Gastrocnemius medialis (tissue), 4 donors: ENCODE measurements around the gene HOMER2. TPM values are rescaled to one million over a fixed set of nuclear protein-coding genes. Genes with fewer than 3 reads are reported as not detected.

ENCODE experiments used
- ATAC-seq, 2 donors: fragments of 150-250 bp; one replicate each; pipeline ENCODE4 v1.9.1; 2016
- DNase-seq, 2 donors: peaks; one replicate each; pipeline ENCODE4 v3.0.0-alpha.2; 2019
- H3K27ac ChIP-seq, 4 donors: fragments of 200-600 bp; sonication (generic); 1 replicate in 1 of 4; 2 replicates in 3 of 4; pipeline ENCODE4 v1.5.1; 2016 to 2018; ENCODE audit warnings: mild to moderate bottlenecking in 2 of 4, moderate library complexity in 1 of 4
- H3K27me3 ChIP-seq, 3 donors: fragments of 200-600 bp; sonication (generic) in 2 of 3; 1 replicate in 1 of 3; 2 replicates in 2 of 3; pipeline versions ENCODE4 v1.5.1 to v1.6.0; 2016 to 2019; ENCODE audit warnings: mild to moderate bottlenecking in 1 of 3, moderate library complexity in 1 of 3
- H3K36me3 ChIP-seq, 2 donors: fragments of 200-600 bp; sonication (generic) in 1 of 2; one replicate each; pipeline ENCODE4 v1.5.1; 2017 to 2018
- H3K4me1 ChIP-seq, 2 donors: fragments of 200-600 bp; sonication (generic) in 1 of 2; one replicate each; pipeline ENCODE4 v1.5.1; 2016 to 2017; ENCODE audit warnings: mild to moderate bottlenecking in 2 of 2
- H3K4me3 ChIP-seq, 4 donors: fragments of 200-600 bp; sonication (generic) in 3 of 4; 1 replicate in 1 of 4; 2 replicates in 3 of 4; pipeline ENCODE4 v1.5.1; 2016 to 2019; ENCODE audit warnings: mild to moderate bottlenecking in 2 of 4
- H3K9me3 ChIP-seq, 3 donors: fragments of 200-600 bp; sonication (generic) in 2 of 3; 1 replicate in 1 of 3; 2 replicates in 2 of 3; pipeline ENCODE4 v1.5.1; 2016 to 2019
- CTCF ChIP-seq, 5 experiments: fragments of 450-650 bp in 3 of 5; fragments of 200-600 bp in 2 of 5; sonication (generic) in 2 of 5; IDR thresholded peaks in 4 of 5; conservative IDR thresholded peaks in 1 of 5; 1 replicate in 4 of 5; 2 replicates in 1 of 5; pipeline ENCODE4 v1.5.1; 2016 to 2019; ENCODE audit warnings: antibody characterized with exemption in 5 of 5, mild to moderate bottlenecking in 3 of 5, moderate library complexity in 3 of 5
- POLR2A ChIP-seq, 2 donors: fragments of 450-650 bp; IDR thresholded peaks; one replicate each; pipeline ENCODE4 v1.6.1; 2017; ENCODE audit warnings: antibody characterized with exemption in 2 of 2, mild to moderate bottlenecking in 2 of 2, moderate library complexity in 2 of 2
- in situ Hi-C, 4 donors: fragments of 200-750 bp; cut with MboI; loops; one replicate each; pipeline versions ENCODE4 v1.15.0 to v1.8.0; 2017; ENCODE audit warnings: low sequenced_read_pairs in 4 of 4
- intact Hi-C: fragments of 100-400 bp; cut with DNase I; formaldehyde crosslinking; loops from one replicate; pipeline ENCODE4 v1.15.1; 2023; ENCODE audit warnings: low total_unique reads
- total RNA-seq, 4 donors: library from RNA; depleted of rRNA; stranded (reverse); fragments of >200 nt; gene quantifications; one replicate each; pipeline versions ENCODE4 v1.1.0 to v1.2.3, GENCODE V29; 2016

Gene HOMER2
- total RNA-seq, 4 donors from 2014 or later, result 51.6 to 132 (median 94.5) TPM

GRCh38 chr15:82985688-82986441, 33.3 kb upstream of the HOMER2 start, which contains the start of gene RAMAC:
RAMAC (plus strand) TSS chr15:82986210; CDS start chr15:82989019, 2,809 bp downstream.
- peaks cover 0 to 25% of the 10 kb centered on the region in 2 donors for H3K36me3 ChIP-seq
- no peaks in the 10 kb centered on the region for H3K27me3 ChIP-seq
- peak; percentile 62 to 79 for TF ChIP-seq POLR2A (IDR thresholded peaks at IDR 0.05)
- TF ChIP-seq CTCF (IDR thresholded peaks at IDR 0.05 in 4 of 5, conservative IDR thresholded peaks at IDR 0.05 in 1 of 5), result no peak
- intact Hi-C loops (loop anchor here (1.0 kb wide), 1 partner anchor 137 kb away; no protein-coding TSS in a partner anchor), in situ Hi-C loops (no loop called here)
- no peaks in the 10 kb centered on the region for H3K9me3 ChIP-seq
- H3K27ac ChIP-seq, result peak within 1 kb of the TSS; percentile 81 to 90 (median 84)
- peak; percentile 98 to 99 for ATAC-seq
- peak; percentile 89 to 93 for DNase-seq
- peak within 1 kb of the TSS; percentile 73 to 89 (median 77) for H3K4me3 ChIP-seq
- peaks cover 13 to 19% of the 10 kb centered on the region in 2 donors for H3K4me1 ChIP-seq

DNA sequence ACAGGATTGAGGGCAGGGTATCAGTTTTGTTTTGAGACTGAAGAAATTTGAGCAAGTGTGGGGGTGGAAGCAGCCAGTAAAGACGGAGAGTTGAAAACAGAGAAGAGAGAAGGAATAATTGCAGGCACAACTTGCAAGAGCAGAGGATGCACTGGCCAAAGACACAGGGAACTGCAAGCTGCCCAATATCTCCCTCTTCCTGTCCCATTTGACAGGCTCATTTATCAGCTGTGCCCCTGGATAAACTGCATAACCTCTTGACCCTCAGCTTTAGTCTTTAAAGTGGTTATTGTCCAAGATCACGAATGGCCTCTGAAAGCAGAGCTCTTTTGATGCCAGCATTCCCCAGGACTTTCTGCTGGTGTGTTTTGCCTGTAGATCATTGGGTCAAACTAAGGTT, 28.5 kb upstream of the HOMER2 start:
- ATAC-seq (no peak), DNase-seq (no peak)
- H3K27me3 ChIP-seq, result no peaks in the 10 kb centered on the region
- intact Hi-C loops, result no loop called here
- no peaks in the 10 kb centered on the region for H3K9me3 ChIP-seq
- in situ Hi-C loops, result no loop called here
- H3K4me3 ChIP-seq, result no peak overlapping the region
- H3K27ac ChIP-seq, result no peak overlapping the region
- H3K36me3 ChIP-seq, result no peaks in the 10 kb centered on the region
- H3K4me1 ChIP-seq, result peaks cover 4 to 8% of the 10 kb centered on the region in 2 donors
- TF ChIP-seq POLR2A (IDR thresholded peaks at IDR 0.05), result no peak
- TF ChIP-seq CTCF (IDR thresholded peaks at IDR 0.05 in 4 of 5, conservative IDR thresholded peaks at IDR 0.05 in 1 of 5), result no peak

GRCh38 chr15:82979726-82980125, 27.2 kb upstream of the HOMER2 start:
- H3K9me3 ChIP-seq, result no peaks in the 10 kb centered on the region
- no peak for ATAC-seq
- H3K27me3 ChIP-seq, result no peaks in the 10 kb centered on the region
- no peak overlapping the region for H3K27ac ChIP-seq
- H3K4me3 ChIP-seq, result no peak overlapping the region
- no peaks in the 10 kb centered on the region for H3K36me3 ChIP-seq
- in situ Hi-C loops, result loop anchor here in 1 of 4 donors (10.0 kb wide), 1 partner anchor 115 kb away; no protein-coding TSS in a partner anchor
- intact Hi-C loops, result no loop called here
- H3K4me1 ChIP-seq, result no peaks in the 10 kb centered on the region
- TF ChIP-seq POLR2A (IDR thresholded peaks at IDR 0.05) (no peak), CTCF (IDR thresholded peaks at IDR 0.05 in 4 of 5, conservative IDR thresholded peaks at IDR 0.05 in 1 of 5) (no peak)
- DNase-seq, result no peak

- no peak for DNase-seq
- in situ Hi-C loops, result loop anchor here in 1 of 4 donors (10.0 kb wide), 1 partner anchor 114 kb away; no protein-coding TSS in a partner anchor
- no peak for ATAC-seq
- TF ChIP-seq CTCF (IDR thresholded peaks at IDR 0.05 in 4 of 5, conservative IDR thresholded peaks at IDR 0.05 in 1 of 5), result no peak
- Histone ChIP-seq H3K4me1 (no peaks in the 10 kb centered on the region), H3K27me3 (no peaks in the 10 kb centered on the region), H3K36me3 (no peaks in the 10 kb centered on the region), H3K27ac (no peak overlapping the region), H3K4me3 (no peak overlapping the region), H3K9me3 (no peaks in the 10 kb centered on the region)
- intact Hi-C loops, result no loop called here
Measured at GRCh38 chr15:82978438-82978837, 25.9 kb upstream of the HOMER2 start.
